H9 (cell line): ENCODE data around the gene NT5C2. TPM values are rescaled to one million over a fixed set of nuclear protein-coding genes. Genes with fewer than 3 reads are reported as not detected.

ENCODE experiments used
- DNase-seq: peaks from one replicate; pipeline ENCODE4 v3.0.0-alpha.2; 2017
- H2AFZ ChIP-seq: one replicate; pipeline ENCODE4 v1.6.1; 2013; ENCODE audit warnings: mild to moderate bottlenecking, low read length, control low read depth, moderate library complexity
- H2AK5ac ChIP-seq: 2 replicates; pipeline ENCODE4 v1.6.1; 2013; ENCODE audit warnings: low read length, control low read depth, mixed read lengths; ENCODE audit not compliant: insufficient read length
- H2BK120ac ChIP-seq: one replicate; pipeline ENCODE4 v1.6.1; 2013; ENCODE audit warnings: low read depth, mild to moderate bottlenecking, low read length, control low read depth, inconsistent platforms; ENCODE audit not compliant: poor library complexity, severe bottlenecking
- H2BK12ac ChIP-seq: 2 replicates; pipeline ENCODE4 v1.6.1; 2013; ENCODE audit warnings: low read length, control low read depth, mixed read lengths, low read depth; ENCODE audit not compliant: insufficient read length
- H2BK15ac ChIP-seq: 2 replicates; pipeline ENCODE4 v1.6.1; 2013; ENCODE audit warnings: low read depth, low read length, control low read depth
- H2BK20ac ChIP-seq: one replicate; pipeline ENCODE4 v1.6.1; 2013; ENCODE audit warnings: low read depth, mild to moderate bottlenecking, low read length, control low read depth, inconsistent platforms; ENCODE audit not compliant: poor library complexity, severe bottlenecking
- H2BK5ac ChIP-seq: 2 replicates; pipeline ENCODE4 v1.6.1; 2013; ENCODE audit warnings: low read length, control low read depth, mixed read lengths; ENCODE audit not compliant: insufficient read length
- H3K14ac ChIP-seq: 2 replicates; pipeline ENCODE4 v1.6.1; 2013; ENCODE audit warnings: low read length, control low read depth; ENCODE audit not compliant: insufficient read depth
- H3K18ac ChIP-seq: 2 replicates; pipeline ENCODE4 v1.6.1; 2013; ENCODE audit warnings: low read depth, mild to moderate bottlenecking, mixed read lengths, low read length, control low read depth; ENCODE audit not compliant: insufficient read length
- H3K23ac ChIP-seq: 2 replicates; pipeline ENCODE4 v1.6.1; 2013; ENCODE audit warnings: low read length, control low read depth, mixed read lengths, low read depth; ENCODE audit not compliant: insufficient read length
- H3K23me2 ChIP-seq: 2 replicates; pipeline ENCODE4 v1.6.1; 2013; ENCODE audit warnings: low read depth, mild to moderate bottlenecking, mixed read lengths, low read length, control low read depth; ENCODE audit not compliant: insufficient read length, poor library complexity, severe bottlenecking
- H3K27ac ChIP-seq: 2 replicates; pipeline ENCODE4 v1.5.1; 2013; ENCODE audit warnings: low read length, control low read depth, mixed read lengths, low read depth; ENCODE audit not compliant: insufficient read length
- H3K27me3 ChIP-seq: 2 replicates; pipeline ENCODE4 v1.6.1; 2013; ENCODE audit warnings: low read length, control low read depth, inconsistent platforms; ENCODE audit not compliant: insufficient read depth
- H3K4ac ChIP-seq: 2 replicates; pipeline ENCODE4 v1.6.1; 2013; ENCODE audit warnings: low read depth, mild to moderate bottlenecking, control low read depth, inconsistent platforms, low read length, moderate library complexity
- H3K4me1 ChIP-seq: 2 replicates; pipeline ENCODE4 v1.6.1; 2013; ENCODE audit warnings: low read length, control low read depth, inconsistent platforms; ENCODE audit not compliant: insufficient read depth
- H3K4me2 ChIP-seq: 2 replicates; pipeline ENCODE4 v1.6.1; 2013; ENCODE audit warnings: low read length, control low read depth, mixed read lengths; ENCODE audit not compliant: insufficient read length, insufficient read depth
- H3K56ac ChIP-seq: 2 replicates; pipeline ENCODE4 v1.6.1; 2013; ENCODE audit warnings: low read depth, mild to moderate bottlenecking, mixed read lengths, low read length, control low read depth; ENCODE audit not compliant: insufficient read length
- H3K79me1 ChIP-seq: 2 replicates; pipeline ENCODE4 v1.6.1; 2013; ENCODE audit warnings: low read depth, mild to moderate bottlenecking, moderate library complexity, low read length, control low read depth, inconsistent platforms; ENCODE audit not compliant: insufficient read depth, poor library complexity, severe bottlenecking
- H3K79me2 ChIP-seq: 2 replicates; pipeline ENCODE4 v1.6.1; 2013; ENCODE audit warnings: low read length, control low read depth, inconsistent platforms; ENCODE audit not compliant: insufficient read depth
- H3K9ac ChIP-seq: 2 replicates; pipeline ENCODE4 v1.6.1; 2013; ENCODE audit warnings: low read length, control low read depth, mixed read lengths; ENCODE audit not compliant: insufficient read length; ENCODE audit errors: extremely low read depth
- H3K9me3 ChIP-seq: one replicate; pipeline ENCODE4 v1.6.1; 2013; ENCODE audit warnings: low read depth, low read length, inconsistent platforms; ENCODE audit not compliant: control insufficient read depth
- H3T11ph ChIP-seq: one replicate; pipeline ENCODE4 v1.6.1; 2013; ENCODE audit warnings: mild to moderate bottlenecking, low read length, control low read depth, inconsistent platforms
- H4K20me1 ChIP-seq: one replicate; pipeline ENCODE4 v1.6.1; 2013; ENCODE audit not compliant: control insufficient read depth, insufficient read length, insufficient read depth
- H4K5ac ChIP-seq: 2 replicates; pipeline ENCODE4 v1.6.1; 2013; ENCODE audit warnings: low read depth, mild to moderate bottlenecking, mixed read lengths, low read length, control low read depth; ENCODE audit not compliant: insufficient read length
- H4K8ac ChIP-seq: replicated peaks from 2 replicates; pipeline ENCODE4 v1.6.1; 2013; ENCODE audit warnings: low read length, control low read depth, mixed read lengths, low read depth; ENCODE audit not compliant: insufficient read length
- H4K91ac ChIP-seq: 2 replicates; pipeline ENCODE4 v1.6.1; 2013; ENCODE audit warnings: low read depth, mild to moderate bottlenecking, moderate library complexity, mixed read lengths, low read length, control low read depth; ENCODE audit not compliant: insufficient read length
- H3K27ac Mint-ChIP-seq, 3 experiments: 2 replicates in 2 of 3; 3 replicates in 1 of 3; pipeline ENCODE4 v1.8.0; 2020 to 2021; ENCODE audit warnings: mixed read lengths in 3 of 3, mild to moderate bottlenecking in 1 of 3, moderate library complexity in 1 of 3
- H3K27me3 Mint-ChIP-seq: 2 replicates; pipeline ENCODE4 v1.8.0; 2021; ENCODE audit warnings: low read depth, mild to moderate bottlenecking, moderate library complexity, mixed read lengths
- H3K36me3 Mint-ChIP-seq, 3 experiments: 2 replicates in 2 of 3; 3 replicates in 1 of 3; pipeline ENCODE4 v1.8.0; 2020 to 2021; ENCODE audit warnings: low read depth in 3 of 3, mixed read lengths in 3 of 3; ENCODE audit not compliant: insufficient read depth in 1 of 3
- H3K4me1 Mint-ChIP-seq, 2 experiments: 2 replicates each; pipeline ENCODE4 v1.8.0; 2020; ENCODE audit warnings: mixed read lengths in 2 of 2
- H3K4me3 Mint-ChIP-seq, 2 experiments: 2 replicates in 1 of 2; 3 replicates in 1 of 2; pipeline ENCODE4 v1.8.0; 2020 to 2021; ENCODE audit warnings: mild to moderate bottlenecking in 2 of 2, mixed read lengths in 2 of 2, moderate library complexity in 1 of 2
- H3K9me3 Mint-ChIP-seq, 2 experiments: 2 replicates in 1 of 2; 3 replicates in 1 of 2; pipeline ENCODE4 v1.8.0; 2020; ENCODE audit warnings: mild to moderate bottlenecking in 2 of 2, mixed read lengths in 2 of 2, moderate library complexity in 1 of 2
- WGBS: extraction: QIAGEN DNeasy Blood & Tissue Kit; methylation state at CpG from one replicate; pipeline ENCODE4 v1.1.7; 2013; ENCODE audit warnings: missing lambda C conversion rate, low lambda C conversion rate, mixed read lengths; ENCODE audit not compliant: insufficient read length; ENCODE audit errors: extremely low coverage; 5-methylcytosine and 5-hydroxymethylcytosine counted together
- total RNA-seq: library from RNA; stranded (reverse); gene quantifications from 2 replicates; pipeline ENCODE4 v1.2.1, GENCODE V29; 2021
- TF ChIP-seq, protein P1 (sequence below): fragments of 200-600 bp; sonication (generic); conservative IDR thresholded peaks from 3 replicates; pipeline ENCODE4 v1.8.0; 2021; ENCODE audit warnings: antibody characterized with exemption, mild to moderate bottlenecking

Gene NT5C2
- total RNA-seq, 1 experiment from 2014 or later = 69.6 TPM

DNA sequence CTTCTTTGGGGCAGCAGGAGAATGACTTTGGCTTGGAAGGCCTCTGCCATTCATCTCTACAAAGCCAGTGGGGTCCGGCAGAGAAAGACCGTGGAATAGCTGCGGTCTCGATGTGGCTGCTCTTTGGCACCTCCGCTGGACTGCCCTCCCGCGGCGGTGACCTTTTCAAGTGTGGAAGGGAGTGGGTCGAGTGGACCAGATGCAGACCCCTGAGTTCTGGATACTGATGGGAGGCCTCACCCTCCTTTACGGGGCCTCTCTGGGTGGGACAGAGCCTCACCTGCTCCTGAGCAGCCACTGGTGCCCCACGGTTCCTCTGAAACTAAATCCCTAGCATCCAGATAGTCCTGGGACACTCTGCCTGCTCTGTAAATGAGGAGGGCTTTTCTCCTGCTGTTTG lies 113.1 kb downstream of the NT5C2 start:
- H2BK15ac ChIP-seq = no peak overlapping the region
- no peaks in the 10 kb centered on the region for H3K79me2 ChIP-seq
- H3K14ac ChIP-seq = no peak overlapping the region
- H3K9me3 ChIP-seq = no peaks in the 10 kb centered on the region
- peaks cover 12 to 28% (median 27%) of the 10 kb centered on the region in 3 experiments; a peak in 6 of 7 replicates for H3K36me3 Mint-ChIP-seq
- no peak overlapping the region for H2BK120ac ChIP-seq
- no peak overlapping the region for H4K8ac ChIP-seq
- no peaks in the 10 kb centered on the region for H3K4me1 ChIP-seq
- no peak overlapping the region for H2AK5ac ChIP-seq
- no peaks in the 10 kb centered on the region for H3K9me3 Mint-ChIP-seq
- H4K20me1 ChIP-seq = no peaks in the 10 kb centered on the region
- H3K27me3 ChIP-seq = no peaks in the 10 kb centered on the region
- no peak overlapping the region for H2BK12ac ChIP-seq
- H3K56ac ChIP-seq = no peak overlapping the region
- H3K79me1 ChIP-seq = no peaks in the 10 kb centered on the region
- H3K27ac ChIP-seq = no peak overlapping the region
- no peak overlapping the region for H3K4me3 Mint-ChIP-seq
- no peak overlapping the region for H3K4me2 ChIP-seq
- no peak overlapping the region for H3K4ac ChIP-seq
- H3K27ac Mint-ChIP-seq = no peak overlapping the region
- no peak overlapping the region for H2AFZ ChIP-seq
- no peak overlapping the region for H2BK5ac ChIP-seq
- TF ChIP-seq, protein P1, sequence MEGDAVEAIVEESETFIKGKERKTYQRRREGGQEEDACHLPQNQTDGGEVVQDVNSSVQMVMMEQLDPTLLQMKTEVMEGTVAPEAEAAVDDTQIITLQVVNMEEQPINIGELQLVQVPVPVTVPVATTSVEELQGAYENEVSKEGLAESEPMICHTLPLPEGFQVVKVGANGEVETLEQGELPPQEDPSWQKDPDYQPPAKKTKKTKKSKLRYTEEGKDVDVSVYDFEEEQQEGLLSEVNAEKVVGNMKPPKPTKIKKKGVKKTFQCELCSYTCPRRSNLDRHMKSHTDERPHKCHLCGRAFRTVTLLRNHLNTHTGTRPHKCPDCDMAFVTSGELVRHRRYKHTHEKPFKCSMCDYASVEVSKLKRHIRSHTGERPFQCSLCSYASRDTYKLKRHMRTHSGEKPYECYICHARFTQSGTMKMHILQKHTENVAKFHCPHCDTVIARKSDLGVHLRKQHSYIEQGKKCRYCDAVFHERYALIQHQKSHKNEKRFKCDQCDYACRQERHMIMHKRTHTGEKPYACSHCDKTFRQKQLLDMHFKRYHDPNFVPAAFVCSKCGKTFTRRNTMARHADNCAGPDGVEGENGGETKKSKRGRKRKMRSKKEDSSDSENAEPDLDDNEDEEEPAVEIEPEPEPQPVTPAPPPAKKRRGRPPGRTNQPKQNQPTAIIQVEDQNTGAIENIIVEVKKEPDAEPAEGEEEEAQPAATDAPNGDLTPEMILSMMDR = no peak
- H3T11ph ChIP-seq = no peak overlapping the region
- no CpG with 5 or more reads among the region's 11 CpGs for WGBS
- H4K91ac ChIP-seq = no peak overlapping the region
- H3K18ac ChIP-seq = no peak overlapping the region
- H3K9ac ChIP-seq = no peak overlapping the region
- H4K5ac ChIP-seq = no peak overlapping the region
- no peak for DNase-seq
- H2BK20ac ChIP-seq = no peak overlapping the region
- H3K27me3 Mint-ChIP-seq = no peaks in the 10 kb centered on the region
- 0 out of 4 replicates have a peak, but pooled peaks cover 0 to 2% of the 10 kb centered on the region in 2 experiments for H3K4me1 Mint-ChIP-seq
- no peak overlapping the region for H3K23ac ChIP-seq
- H3K23me2 ChIP-seq = no peaks in the 10 kb centered on the region
